ENCODE measurements around the gene TIAL1.
"Not testable (repeated sequence)": the region's sequence is repeated elsewhere in the genome, so short reads cannot be mapped to it uniquely, and the experiment has no call there.

The TIAL1 gene

GRCh38 chr10:119613741-119614140 is 17.0 kb upstream of the TIAL1 start:
- DNase-seq (ENCODE audit: low spot score) = no peak

- no peak for DNase-seq (ENCODE audit: low spot score)
These were observed 14.7 kb upstream of the TIAL1 start for GRCh38 chr10:119611433-119611832.

- DNase-seq (ENCODE audit: low spot score) = no peak
These were observed 12.8 kb upstream of the TIAL1 start for GRCh38 chr10:119609516-119609915.

- DNase-seq (ENCODE audit: low spot score) = peak; percentile 31
These were observed 11.8 kb upstream of the TIAL1 start for GRCh38 chr10:119608316-119609155.

GRCh38 chr10:119604468-119604867 is 7.7 kb upstream of the TIAL1 start:
- DNase-seq (ENCODE audit: low spot score) = no peak

GRCh38 chr10:119602241-119603095 is 5.7 kb upstream of the TIAL1 start:
- DNase-seq (ENCODE audit: low spot score) = peak; percentile 75

GRCh38 chr10:119598397-119598796 is 1.6 kb upstream of the TIAL1 start:
- DNase-seq (ENCODE audit: low spot score) = no peak

GRCh38 chr10:119597405-119598186 is 832 bp upstream of the TIAL1 start:
- no peak for DNase-seq (ENCODE audit: low spot score)

- DNase-seq (ENCODE audit: low spot score) = peak; percentile 65
These were observed 868 bp downstream of the TIAL1 start for GRCh38 chr10:119595676-119596515.

- peak; percentile 24 for DNase-seq (ENCODE audit: low spot score)
These were observed 1.6 kb downstream of the TIAL1 start for GRCh38 chr10:119595134-119595675.

GRCh38 chr10:119588071-119588470 is 8.7 kb downstream of the TIAL1 start:
- no peak for DNase-seq (ENCODE audit: low spot score)

GRCh38 chr10:119578355-119578754 is 18.4 kb downstream of the TIAL1 start:
- DNase-seq (ENCODE audit: low spot score) = no peak

- no peak for DNase-seq (ENCODE audit: low spot score)
These were observed 20.8 kb downstream of the TIAL1 start for GRCh38 chr10:119575991-119576390.

- DNase-seq (ENCODE audit: low spot score) = no peak
These were observed 21.3 kb downstream of the TIAL1 start for GRCh38 chr10:119575506-119575905.

- DNase-seq (ENCODE audit: low spot score) = no peak
These were observed 28.8 kb downstream of the TIAL1 start for GRCh38 chr10:119567978-119568377.

- DNase-seq (ENCODE audit: low spot score) = no peak
These were observed 34.7 kb downstream of the TIAL1 start for GRCh38 chr10:119562097-119562496.

GRCh38 chr10:119559511-119559910 is 37.3 kb downstream of the TIAL1 start:
- not testable (repeated sequence) for DNase-seq (ENCODE audit: low spot score)

GRCh38 chr10:119556081-119556480 is 40.7 kb downstream of the TIAL1 start:
- peak; percentile 67 for DNase-seq (ENCODE audit: low spot score)

GRCh38 chr10:119555178-119555784 is 41.5 kb downstream of the TIAL1 start:
- DNase-seq (ENCODE audit: low spot score) = peak; percentile 71

GRCh38 chr10:119550827-119551226 is 45.9 kb downstream of the TIAL1 start:
- DNase-seq (ENCODE audit: low spot score) = no peak

Data from hematopoietic multipotent progenitor cell treated with erythropoietin and hydrocortisone succinate and interleukin-3 and kit ligand, for 17 days (in vitro differentiated cells).